Activated CD8-positive, alpha-beta T cell treated with anti-CD3 and anti-CD28 coated beads for 36 hours (primary cell): ENCODE results near the gene KCTD5. TPM values are rescaled to one million over a fixed set of nuclear protein-coding genes. Genes with fewer than 3 reads are reported as not detected.
"Not testable (repeated sequence)": the region's sequence is repeated elsewhere in the genome, so short reads cannot be mapped to it uniquely, and the experiment has no call there.

Experiments
- ATAC-seq: fragments of 200-7000 bp; cut with Tn5 transposase; one replicate; pipeline ENCODE4 v1.10.0; 2021; ENCODE audit warnings: mild to moderate bottlenecking, moderate library complexity
- CTCF ChIA-PET: fragments of 350-600 bp; sonication (Branson Sonifier 250); formaldehyde crosslinking; loops from one replicate; lab custom pipeline; 2021; ENCODE audit warnings: antibody characterized with exemption; lab: Charles Lee
- POLR2A ChIA-PET: fragments of 350-600 bp; sonication (Branson Sonifier 250); formaldehyde crosslinking; loops from one replicate; lab custom pipeline; 2021; ENCODE audit warnings: antibody characterized with exemption; lab: Charles Lee
- DNase-seq: peaks from one replicate; pipeline ENCODE4 v3.0.0-alpha.2; 2020
- H3K27ac Mint-ChIP-seq: one replicate; pipeline ENCODE4 v1.8.0; 2021; ENCODE audit warnings: mild to moderate bottlenecking, mixed read lengths
- H3K27me3 Mint-ChIP-seq: one replicate; pipeline ENCODE4 v1.8.0; 2021; ENCODE audit warnings: mixed read lengths
- H3K36me3 Mint-ChIP-seq: one replicate; pipeline ENCODE4 v1.8.0; 2021; ENCODE audit warnings: low read depth, mixed read lengths
- H3K4me1 Mint-ChIP-seq: one replicate; pipeline ENCODE4 v1.8.0; 2021; ENCODE audit warnings: low read depth, mixed read lengths
- H3K4me3 Mint-ChIP-seq: one replicate; pipeline ENCODE4 v1.8.0; 2021; ENCODE audit warnings: mild to moderate bottlenecking, moderate library complexity, mixed read lengths
- H3K9me3 Mint-ChIP-seq: one replicate; pipeline ENCODE4 v1.8.0; 2021; ENCODE audit warnings: mixed read lengths
- CTCF ChIP-seq: fragments of 200-600 bp; IDR thresholded peaks from one replicate; pipeline ENCODE4 v1.8.0; 2022; ENCODE audit warnings: antibody characterized with exemption, mild to moderate bottlenecking
- intact Hi-C: fragments of 100-400 bp; cut with micrococcal nuclease; formaldehyde crosslinking; loops from one replicate; pipeline ENCODE4 v1.10.0; 2022
- total RNA-seq, 2 experiments: library from RNA; stranded (reverse); gene quantifications; one replicate each; pipeline ENCODE4 v1.2.3, GENCODE V29; 2021

The KCTD5 gene
- 10 to 100 TPM; 26.0 to 27.3 TPM for total RNA-seq

- intact Hi-C loops, result no loop called here
- ATAC-seq, result peak; percentile 95
- Mint-ChIP-seq H3K9me3 (no peaks in the 10 kb centered on the region), H3K4me1 (peaks cover 34% of the 10 kb centered on the region), H3K27ac (peak within 1 kb of the TSS; percentile 94), H3K4me3 (peak within 1 kb of the TSS; percentile 96), H3K27me3 (no peaks in the 10 kb centered on the region), H3K36me3 (peaks cover 25% of the 10 kb centered on the region)
- no peak for TF ChIP-seq CTCF
- ChIA-PET POLR2A (interaction anchor here (0.7 to 1.7 kb wide), 8 partner anchors 9 to 96 kb away, joined by 3 to 12 read pairs (median 4); partner anchors contain the start of gene SRRM2), CTCF (interaction anchor here (0.6 to 1.4 kb wide), 2 partner anchors 9 to 185 kb away, joined by 3 to 4 read pairs; no protein-coding TSS in a partner anchor)
- peak; percentile 99 for DNase-seq
Measured at GRCh38 chr16:2682209-2683021, at the start of gene KCTD5. Gene KCTD5 (plus strand): TSS chr16:2682523. CDS start chr16:2682549, 26 bp downstream.

- H3K36me3 Mint-ChIP-seq, H3K27ac Mint-ChIP-seq, POLR2A ChIA-PET, H3K27me3 Mint-ChIP-seq, H3K4me3 Mint-ChIP-seq, H3K9me3 Mint-ChIP-seq, H3K4me1 Mint-ChIP-seq, intact Hi-C loops, CTCF ChIA-PET: not testable (repeated sequence)
- DNase-seq, result peak; percentile 81
- peak; percentile 99 for ATAC-seq
- peak; percentile 37 for TF ChIP-seq CTCF
Measured at GRCh38 chr16:2639071-2639721, 43.1 kb upstream of the KCTD5 start.

- CTCF ChIA-PET, POLR2A ChIA-PET, DNase-seq, H3K27me3 Mint-ChIP-seq, H3K9me3 Mint-ChIP-seq, ATAC-seq, H3K27ac Mint-ChIP-seq, H3K4me3 Mint-ChIP-seq, H3K36me3 Mint-ChIP-seq, intact Hi-C loops, H3K4me1 Mint-ChIP-seq: not testable (repeated sequence)
Measured at GRCh38 chr16:2639722-2640072, 42.6 kb upstream of the KCTD5 start.

GRCh38 chr16:2642561-2642960 is 39.8 kb upstream of the KCTD5 start:
- H3K27ac Mint-ChIP-seq, intact Hi-C loops, CTCF ChIA-PET, H3K36me3 Mint-ChIP-seq, POLR2A ChIA-PET, H3K4me3 Mint-ChIP-seq, DNase-seq, H3K9me3 Mint-ChIP-seq, H3K27me3 Mint-ChIP-seq, ATAC-seq, H3K4me1 Mint-ChIP-seq: not testable (repeated sequence)

GRCh38 chr16:2644754-2645453 is 37.4 kb upstream of the KCTD5 start:
- intact Hi-C loops, result not testable (repeated sequence)

GRCh38 chr16:2651268-2651871 is 31.0 kb upstream of the KCTD5 start:
- intact Hi-C loops, POLR2A ChIA-PET, H3K36me3 Mint-ChIP-seq, H3K27me3 Mint-ChIP-seq, DNase-seq, H3K4me1 Mint-ChIP-seq, H3K27ac Mint-ChIP-seq, H3K9me3 Mint-ChIP-seq, ATAC-seq, CTCF ChIA-PET, H3K4me3 Mint-ChIP-seq: not testable (repeated sequence)

More at GRCh38 chr16:2644754-2645453, 37.4 kb upstream of the KCTD5 start:
- H3K27me3 Mint-ChIP-seq, H3K9me3 Mint-ChIP-seq, CTCF ChIA-PET, DNase-seq, H3K4me3 Mint-ChIP-seq, H3K36me3 Mint-ChIP-seq, H3K27ac Mint-ChIP-seq, POLR2A ChIA-PET, H3K4me1 Mint-ChIP-seq, ATAC-seq: not testable (repeated sequence)

GRCh38 chr16:2653915-2654314 is 28.4 kb upstream of the KCTD5 start:
- POLR2A ChIA-PET, H3K36me3 Mint-ChIP-seq, intact Hi-C loops, H3K4me3 Mint-ChIP-seq, ATAC-seq, H3K27me3 Mint-ChIP-seq, H3K27ac Mint-ChIP-seq, CTCF ChIA-PET, H3K9me3 Mint-ChIP-seq, H3K4me1 Mint-ChIP-seq, DNase-seq: not testable (repeated sequence)

GRCh38 chr16:2654949-2655348 is 27.4 kb upstream of the KCTD5 start:
- H3K36me3 Mint-ChIP-seq, intact Hi-C loops, DNase-seq, H3K4me3 Mint-ChIP-seq, H3K9me3 Mint-ChIP-seq, CTCF ChIA-PET, H3K27me3 Mint-ChIP-seq, ATAC-seq, POLR2A ChIA-PET, H3K27ac Mint-ChIP-seq: not testable (repeated sequence)
- peaks cover 12% of the 10 kb centered on the region for H3K4me1 Mint-ChIP-seq
